ENCODE measurements around the gene TRIP13.
"Not testable (repeated sequence)": the region's sequence is repeated elsewhere in the genome, so short reads cannot be mapped to it uniquely, and the experiment has no call there.

TRIP13 gene, protein sequence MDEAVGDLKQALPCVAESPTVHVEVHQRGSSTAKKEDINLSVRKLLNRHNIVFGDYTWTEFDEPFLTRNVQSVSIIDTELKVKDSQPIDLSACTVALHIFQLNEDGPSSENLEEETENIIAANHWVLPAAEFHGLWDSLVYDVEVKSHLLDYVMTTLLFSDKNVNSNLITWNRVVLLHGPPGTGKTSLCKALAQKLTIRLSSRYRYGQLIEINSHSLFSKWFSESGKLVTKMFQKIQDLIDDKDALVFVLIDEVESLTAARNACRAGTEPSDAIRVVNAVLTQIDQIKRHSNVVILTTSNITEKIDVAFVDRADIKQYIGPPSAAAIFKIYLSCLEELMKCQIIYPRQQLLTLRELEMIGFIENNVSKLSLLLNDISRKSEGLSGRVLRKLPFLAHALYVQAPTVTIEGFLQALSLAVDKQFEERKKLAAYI

GRCh38 chr5:892394-893136, at the start of gene TRIP13, which contains the start of gene BRD9:
Gene TRIP13 (plus strand): TSS chr5:892884. CDS start chr5:892999, 115 bp downstream.
Gene BRD9 (minus strand): TSS chr5:892801. CDS start chr5:892657, 144 bp downstream.
- in situ Hi-C loops (cut with HindIII; ENCODE audit: low sequenced_read_pairs) = no loop called here

- in situ Hi-C loops (cut with HindIII; ENCODE audit: low sequenced_read_pairs) = not testable (repeated sequence)
Observed at GRCh38 chr5:843371-843770, 49.3 kb upstream of the TRIP13 start.

- in situ Hi-C loops (cut with HindIII; ENCODE audit: low sequenced_read_pairs) = not testable (repeated sequence)
Observed at GRCh38 chr5:843926-844325, 48.8 kb upstream of the TRIP13 start.

DNA sequence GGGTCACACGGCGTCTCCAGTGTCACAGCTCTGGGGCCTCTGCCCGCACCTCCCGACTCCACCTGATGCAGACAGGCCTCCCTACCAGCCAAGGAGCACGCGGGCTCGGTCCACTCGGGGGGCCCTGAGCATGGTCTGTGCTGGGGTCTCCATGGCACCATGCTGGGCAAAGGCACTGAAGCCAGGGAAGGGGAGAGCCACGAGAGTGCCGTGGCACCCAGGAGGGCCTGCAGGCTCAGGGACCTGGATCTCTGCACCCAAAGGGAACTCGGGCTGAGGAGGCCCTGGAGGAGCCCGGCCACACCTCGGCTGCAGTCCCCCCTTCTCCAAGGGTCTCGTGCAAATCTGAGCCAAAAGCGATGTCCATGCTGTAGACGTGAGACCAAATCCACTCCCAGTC, 48.3 kb upstream of the TRIP13 start:
- in situ Hi-C loops (cut with HindIII; ENCODE audit: low sequenced_read_pairs) = not testable (repeated sequence)

DNA sequence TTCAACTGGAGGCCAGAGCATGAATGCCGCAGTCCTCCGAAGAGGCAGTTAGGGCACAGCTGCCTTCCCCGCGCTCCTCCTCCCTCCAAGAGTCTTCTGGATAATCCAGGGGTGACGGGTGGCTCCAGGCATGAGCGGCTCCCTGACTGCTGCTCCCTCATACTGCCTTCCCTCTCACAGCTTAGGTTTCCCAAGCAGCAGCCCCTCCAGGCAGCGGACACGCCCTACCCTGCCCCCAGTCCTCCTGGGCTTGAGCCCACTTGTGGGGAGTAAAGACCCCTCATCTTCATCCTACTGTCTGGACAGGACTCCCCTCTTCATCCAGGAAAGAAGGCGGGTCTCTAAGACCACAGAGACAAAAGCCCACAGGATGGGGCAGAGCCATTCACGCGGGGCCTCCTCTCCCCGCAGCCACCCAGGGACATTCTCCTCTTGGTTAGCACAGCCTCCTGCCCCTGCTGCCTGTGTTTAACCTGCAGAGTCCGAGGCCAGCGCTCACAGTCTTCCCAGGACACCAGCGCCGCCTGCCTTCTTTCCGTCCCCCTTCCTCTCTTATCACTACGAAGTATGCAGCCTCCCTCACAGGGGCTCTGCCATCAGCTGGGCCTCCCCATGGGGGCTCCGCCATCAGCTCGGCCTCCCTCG, 47.5 kb upstream of the TRIP13 start:
- in situ Hi-C loops (cut with HindIII; ENCODE audit: low sequenced_read_pairs) = not testable (repeated sequence)

DNA sequence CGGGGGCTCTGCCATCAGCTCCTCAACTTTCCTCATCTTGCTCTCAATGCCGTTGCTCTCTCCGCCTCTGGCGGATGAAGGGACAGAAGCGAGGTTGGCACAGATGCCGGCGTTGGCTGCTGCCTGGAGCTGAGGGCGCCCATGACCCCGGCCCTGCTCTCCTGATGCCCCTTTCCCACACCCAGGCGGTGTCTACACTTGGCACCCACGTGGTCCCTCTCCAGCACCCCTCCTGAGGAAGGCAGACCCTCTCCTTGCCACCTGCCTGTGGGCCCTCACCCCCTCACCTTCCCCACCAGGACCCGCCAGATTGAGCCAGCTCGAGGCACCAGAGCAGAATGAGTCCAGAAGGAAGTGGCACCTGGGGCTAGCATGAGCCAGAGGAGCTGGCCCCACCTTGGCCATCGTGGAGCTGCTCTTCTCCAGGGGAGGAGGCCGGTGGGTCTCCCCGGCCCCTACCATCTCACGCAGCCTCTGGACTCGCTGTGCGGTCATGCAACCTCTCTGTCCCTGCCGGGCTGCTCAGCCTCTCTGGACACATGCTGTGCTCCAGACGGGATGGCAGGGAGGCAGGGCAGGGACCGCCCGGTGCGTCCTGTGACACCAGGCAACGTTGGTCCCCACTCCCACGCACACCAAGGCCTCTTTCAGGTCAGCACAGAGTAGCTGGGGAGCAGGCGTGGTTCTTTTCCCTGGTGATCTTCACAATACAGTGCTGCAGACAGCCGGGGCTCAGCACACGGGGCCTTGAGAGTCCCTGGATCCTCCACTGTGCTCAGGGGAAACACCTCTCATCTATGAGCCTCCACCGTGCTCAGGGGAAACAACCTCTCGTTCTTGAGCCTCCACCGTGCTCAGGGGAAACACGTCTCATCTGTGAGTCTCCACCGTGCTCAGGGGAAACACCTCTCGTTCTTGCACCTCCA, 46.7 kb upstream of the TRIP13 start:
- in situ Hi-C loops (cut with HindIII; ENCODE audit: low sequenced_read_pairs) = not testable (repeated sequence)

GRCh38 chr5:846602-847091, 46.0 kb upstream of the TRIP13 start:
- in situ Hi-C loops (cut with HindIII; ENCODE audit: low sequenced_read_pairs) = not testable (repeated sequence)

GRCh38 chr5:847212-847611, 45.5 kb upstream of the TRIP13 start:
- in situ Hi-C loops (cut with HindIII; ENCODE audit: low sequenced_read_pairs) = not testable (repeated sequence)

- in situ Hi-C loops (cut with HindIII; ENCODE audit: low sequenced_read_pairs) = not testable (repeated sequence)
Observed at GRCh38 chr5:847736-848135, 44.9 kb upstream of the TRIP13 start.

- in situ Hi-C loops (cut with HindIII; ENCODE audit: low sequenced_read_pairs) = no loop called here
Observed at GRCh38 chr5:848671-849111, 44.0 kb upstream of the TRIP13 start.

GRCh38 chr5:849651-850301, 42.9 kb upstream of the TRIP13 start:
- in situ Hi-C loops (cut with HindIII; ENCODE audit: low sequenced_read_pairs) = no loop called here

- in situ Hi-C loops (cut with HindIII; ENCODE audit: low sequenced_read_pairs) = no loop called here
Observed at GRCh38 chr5:850511-851006, 42.1 kb upstream of the TRIP13 start, which contains the start of gene ZDHHC11. Gene ZDHHC11 (minus strand): TSS chr5:850986. CDS start chr5:850602, 384 bp downstream.

DNA sequence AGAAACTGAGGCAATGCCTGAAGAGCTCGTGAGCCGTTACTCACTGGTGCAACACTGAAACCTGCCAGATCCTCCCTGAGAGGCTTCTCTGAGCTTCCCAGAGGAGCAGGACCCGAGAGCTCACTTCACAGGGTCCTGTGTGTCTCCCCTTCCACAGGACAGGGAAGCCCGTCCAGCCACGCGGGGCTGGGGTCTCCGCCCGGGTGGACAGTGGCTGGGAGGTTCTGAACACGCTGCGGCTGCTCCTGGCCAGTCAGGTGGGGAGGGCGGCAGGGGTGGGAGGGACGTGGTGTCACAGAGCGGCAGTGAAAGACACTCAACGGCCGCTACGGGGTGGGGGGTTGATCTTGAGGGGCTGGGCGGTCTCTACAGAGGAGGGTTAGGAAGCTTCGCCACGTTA, 41.6 kb upstream of the TRIP13 start:
- in situ Hi-C loops (cut with HindIII; ENCODE audit: low sequenced_read_pairs) = no loop called here

GRCh38 chr5:851553-851952, 41.1 kb upstream of the TRIP13 start:
- in situ Hi-C loops (cut with HindIII; ENCODE audit: low sequenced_read_pairs) = no loop called here

DNA sequence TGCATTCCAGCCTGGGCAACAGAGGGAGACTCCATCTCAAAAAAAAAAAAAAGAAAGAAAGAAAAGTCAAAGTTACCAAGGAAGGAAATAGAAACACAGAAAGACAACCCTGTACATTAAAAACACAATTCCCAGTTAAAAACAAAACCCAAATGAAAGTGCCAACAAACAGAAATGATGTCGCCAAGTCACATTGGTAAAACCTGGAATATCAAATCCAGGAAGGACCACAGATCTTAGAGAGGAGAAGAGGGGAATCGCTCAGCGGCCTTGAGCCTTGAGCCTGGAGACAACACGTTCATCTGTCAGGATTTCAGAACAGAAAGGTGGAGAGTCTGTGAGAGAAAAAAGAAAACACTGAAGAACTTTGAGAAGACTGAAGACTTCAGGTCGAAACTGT, 40.7 kb upstream of the TRIP13 start:
- in situ Hi-C loops (cut with HindIII; ENCODE audit: low sequenced_read_pairs) = no loop called here

- in situ Hi-C loops (cut with HindIII; ENCODE audit: low sequenced_read_pairs) = no loop called here
Observed at GRCh38 chr5:852431-853401, 40.0 kb upstream of the TRIP13 start.

- in situ Hi-C loops (cut with HindIII; ENCODE audit: low sequenced_read_pairs) = not testable (repeated sequence)
Observed at GRCh38 chr5:853416-854090, 39.1 kb upstream of the TRIP13 start.

- in situ Hi-C loops (cut with HindIII; ENCODE audit: low sequenced_read_pairs) = no loop called here
Observed at GRCh38 chr5:854217-854616, 38.5 kb upstream of the TRIP13 start.

All from endothelial cell of hepatic sinusoid (primary cell).